GM19328 (cell line): ENCODE results near the gene DPP9.

ENCODE experiments used
- ATAC-seq: cut with Tn5 transposase; IDR thresholded peaks from one replicate; pipeline ENCODE4 v1.9.1; 2021; ENCODE audit warnings: mild to moderate bottlenecking, moderate library complexity; ENCODE audit not compliant: unreplicated experiment

DPP9 gene

DNA sequence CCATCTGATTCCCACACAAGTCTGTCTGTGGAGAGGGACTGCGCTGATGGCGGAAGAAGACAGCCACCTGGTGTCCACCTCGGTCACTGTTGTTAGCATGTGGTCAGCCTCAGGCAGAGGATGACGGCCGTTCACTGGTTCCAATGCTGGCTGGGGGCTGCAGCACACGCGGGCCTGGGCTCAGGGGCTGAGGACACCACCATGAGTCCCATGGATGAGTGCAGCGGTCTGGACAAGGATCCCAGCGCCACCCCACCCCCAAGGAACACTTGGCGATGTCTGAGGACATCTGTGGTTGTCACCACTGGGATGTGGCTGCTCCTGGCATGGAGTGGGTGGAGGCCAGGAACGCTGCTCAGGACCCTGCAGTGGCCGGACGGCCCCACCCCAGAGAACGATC, 10.9 kb downstream of the DPP9 start:
- no peak for ATAC-seq

DNA sequence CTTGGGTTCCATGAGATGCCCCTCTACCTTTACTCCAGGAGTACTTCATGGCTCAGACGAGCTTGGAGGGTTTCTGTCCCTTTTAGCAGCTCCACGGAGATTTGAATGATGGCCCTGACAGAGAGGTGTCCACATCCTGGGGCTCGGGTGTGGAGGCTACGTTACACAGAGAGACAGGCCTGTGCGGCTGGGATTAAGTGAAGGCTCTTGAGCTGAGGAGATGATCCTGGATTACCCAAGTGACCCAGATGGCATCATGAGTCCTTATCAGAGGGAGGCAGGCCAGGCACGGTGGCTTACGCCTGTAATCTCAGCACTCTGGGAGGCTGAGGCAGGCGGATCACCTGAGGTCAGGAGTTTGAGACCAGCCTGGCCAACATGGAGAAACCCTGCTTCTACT, 12.4 kb downstream of the DPP9 start:
- no peak for ATAC-seq

GRCh38 chr19:4710281-4710600, 13.4 kb downstream of the DPP9 start:
- ATAC-seq, result no peak

GRCh38 chr19:4709440-4710280, 14.0 kb downstream of the DPP9 start:
- no peak for ATAC-seq

DNA sequence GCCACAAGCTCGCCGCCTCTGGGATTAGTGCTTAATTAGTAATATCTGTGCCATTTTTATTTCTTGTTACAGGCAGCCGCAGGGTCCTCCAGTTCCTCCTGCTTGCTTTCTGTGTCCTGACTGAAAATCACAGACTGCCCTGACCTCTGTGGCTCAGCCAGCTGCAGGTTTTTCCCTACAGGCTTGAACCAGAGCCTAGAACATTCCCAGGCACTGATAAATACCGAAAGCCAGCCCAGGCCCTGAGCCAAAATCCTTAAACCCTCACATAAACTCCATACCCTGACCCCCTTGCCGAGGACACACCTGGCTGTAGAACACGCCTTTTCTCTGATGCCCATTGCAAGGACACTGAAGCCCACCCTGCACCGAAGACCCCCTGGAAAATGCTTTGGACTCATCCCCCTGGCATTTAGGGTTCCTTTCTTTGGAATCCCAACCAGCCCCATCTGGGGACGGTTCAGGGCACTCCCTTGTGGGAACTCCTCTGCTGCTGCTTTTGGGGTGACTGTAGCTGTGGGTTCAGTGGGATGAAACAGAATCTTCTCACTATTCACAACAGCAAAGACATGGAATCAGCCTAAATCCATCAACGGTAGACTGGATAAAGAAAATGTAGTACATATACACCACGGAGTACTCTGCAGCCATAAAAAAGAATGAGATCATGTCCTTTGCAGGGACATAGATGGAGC, 15.5 kb downstream of the DPP9 start:
- ATAC-seq, result no peak

GRCh38 chr19:4707322-4707721, 16.3 kb downstream of the DPP9 start:
- ATAC-seq, result no peak

GRCh38 chr19:4705413-4706131, 18.1 kb downstream of the DPP9 start:
- no peak for ATAC-seq

GRCh38 chr19:4704317-4704673, 19.3 kb downstream of the DPP9 start:
- ATAC-seq, result no peak

DNA sequence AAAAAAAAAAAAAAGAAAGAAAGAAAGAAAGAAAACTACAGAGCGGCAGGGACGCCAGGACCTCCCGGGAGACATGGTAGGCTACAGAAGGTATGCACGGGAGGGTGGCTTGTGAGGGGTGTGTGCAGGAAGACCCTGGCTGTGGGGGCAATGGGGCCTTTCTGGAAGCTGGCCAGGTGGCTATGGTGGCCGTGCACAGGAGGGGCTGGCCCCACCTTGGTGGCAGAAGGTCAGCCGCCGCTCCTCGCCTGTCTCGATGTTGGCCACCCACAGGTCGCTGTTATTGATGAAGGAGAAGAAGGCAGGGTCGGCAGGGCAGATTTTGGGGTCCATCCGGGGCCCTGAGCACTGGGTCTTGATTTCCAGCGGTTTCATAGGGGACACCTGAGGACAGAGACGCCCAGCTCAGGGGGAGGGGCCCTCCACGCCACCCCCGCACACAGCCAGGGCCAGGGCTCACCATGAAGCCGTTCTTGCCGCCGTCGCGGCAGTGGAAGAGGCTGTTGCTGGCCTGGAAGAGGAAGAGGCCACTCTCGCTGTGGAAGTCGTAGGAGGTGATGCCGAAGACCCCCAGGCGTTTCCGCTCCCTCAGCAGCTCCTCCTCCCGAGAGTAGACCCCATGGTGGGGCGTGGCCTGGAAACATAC, 19.8 kb downstream of the DPP9 start:
- no peak for ATAC-seq

DNA sequence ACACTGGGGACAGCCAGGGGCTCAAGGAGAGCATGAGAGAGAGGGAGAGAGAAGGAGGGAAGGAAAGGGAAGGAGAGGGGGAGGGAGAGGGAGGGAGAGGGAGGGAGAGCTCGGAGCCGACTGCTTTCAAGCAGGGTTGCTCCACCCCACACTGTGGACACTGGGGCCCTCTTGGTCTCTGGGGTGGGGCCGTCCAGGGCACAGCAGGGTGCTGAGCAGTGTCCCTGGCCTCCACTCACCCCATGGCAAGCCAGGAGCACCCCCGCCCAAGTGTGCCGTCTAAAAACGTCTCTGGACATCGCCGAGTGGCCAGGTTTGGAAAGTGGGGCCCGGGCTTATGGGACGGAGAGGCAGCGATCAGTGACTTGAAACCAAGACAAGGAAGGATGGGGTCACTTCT, 20.9 kb downstream of the DPP9 start:
- ATAC-seq, result no peak

DNA sequence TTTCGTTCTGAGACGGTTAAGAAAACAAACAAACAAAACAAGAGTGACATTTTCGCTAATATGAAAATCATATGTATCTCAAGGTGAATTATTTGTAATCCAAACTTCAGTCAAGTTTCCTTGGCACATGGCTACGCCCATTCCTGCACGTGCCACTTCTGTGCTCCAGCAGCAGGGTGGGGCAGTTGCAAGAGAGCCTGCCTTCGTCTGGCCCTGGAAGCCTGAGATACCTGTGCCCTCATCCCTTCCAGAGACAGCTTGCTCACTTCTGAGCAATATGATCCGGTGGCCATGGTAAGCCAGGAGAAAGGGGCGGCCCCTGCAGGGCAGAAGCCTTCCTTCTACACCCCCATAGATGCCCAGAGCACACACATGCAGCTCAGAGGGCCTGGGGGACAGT, 22.1 kb downstream of the DPP9 start:
- ATAC-seq, result no peak

DNA sequence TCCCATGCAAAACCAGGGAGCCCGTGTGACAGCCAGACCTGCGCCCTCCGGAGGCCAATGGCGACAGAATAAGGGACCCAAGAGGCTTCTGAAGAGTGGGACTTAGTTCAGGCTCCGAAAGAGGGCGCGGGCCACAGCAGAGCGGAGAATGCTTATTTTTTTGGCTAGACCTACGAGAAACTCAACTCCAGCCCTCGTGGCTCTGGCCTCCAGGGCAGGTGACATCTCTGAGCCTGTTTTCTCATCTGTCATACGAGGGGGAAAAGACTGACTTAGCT, 23.0 kb downstream of the DPP9 start:
- ATAC-seq, result no peak

DNA sequence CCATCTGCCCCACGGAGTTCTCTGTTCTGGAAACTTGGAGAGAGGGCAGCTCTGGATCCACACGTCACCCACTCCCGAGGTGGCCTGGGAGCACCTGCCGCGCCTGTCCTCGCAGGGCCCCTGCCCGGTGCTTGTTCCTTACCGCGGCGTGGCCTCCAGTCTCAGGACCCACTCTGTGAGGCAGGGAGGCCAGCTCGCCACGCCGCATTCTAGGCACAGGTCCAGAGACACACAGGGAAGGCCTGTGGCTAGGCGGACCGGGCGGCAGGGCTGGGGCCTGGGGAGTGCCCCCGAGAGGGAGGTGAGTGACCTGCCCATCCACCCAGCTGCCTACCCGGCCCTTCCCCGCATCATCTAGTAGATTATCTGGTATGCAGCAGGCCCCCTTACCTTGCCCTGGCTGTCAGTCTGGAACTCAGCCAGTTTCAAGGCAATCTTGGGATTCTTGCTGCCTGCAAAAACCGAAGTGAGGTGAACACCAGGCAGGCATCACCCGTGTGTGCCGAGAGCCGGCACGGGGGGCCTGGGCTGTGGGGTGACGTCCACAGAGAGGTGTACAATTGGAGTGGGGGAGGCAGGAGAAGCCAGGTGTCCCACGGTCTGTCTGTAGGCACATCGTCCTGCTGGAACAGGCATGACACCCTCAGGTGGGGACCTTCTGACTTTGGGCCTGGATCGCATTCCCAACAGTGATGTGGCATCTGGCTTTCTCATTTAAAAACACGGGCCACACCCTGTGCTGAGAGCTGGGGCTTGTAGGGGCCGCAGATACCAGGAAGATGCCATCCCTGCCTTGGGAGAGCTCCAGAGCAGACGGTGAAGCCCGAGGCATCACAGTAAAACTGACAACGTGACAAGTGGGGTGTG, 23.6 kb downstream of the DPP9 start:
- no peak for ATAC-seq

GRCh38 chr19:4697304-4697703, 26.3 kb downstream of the DPP9 start:
- ATAC-seq, result no peak

DNA sequence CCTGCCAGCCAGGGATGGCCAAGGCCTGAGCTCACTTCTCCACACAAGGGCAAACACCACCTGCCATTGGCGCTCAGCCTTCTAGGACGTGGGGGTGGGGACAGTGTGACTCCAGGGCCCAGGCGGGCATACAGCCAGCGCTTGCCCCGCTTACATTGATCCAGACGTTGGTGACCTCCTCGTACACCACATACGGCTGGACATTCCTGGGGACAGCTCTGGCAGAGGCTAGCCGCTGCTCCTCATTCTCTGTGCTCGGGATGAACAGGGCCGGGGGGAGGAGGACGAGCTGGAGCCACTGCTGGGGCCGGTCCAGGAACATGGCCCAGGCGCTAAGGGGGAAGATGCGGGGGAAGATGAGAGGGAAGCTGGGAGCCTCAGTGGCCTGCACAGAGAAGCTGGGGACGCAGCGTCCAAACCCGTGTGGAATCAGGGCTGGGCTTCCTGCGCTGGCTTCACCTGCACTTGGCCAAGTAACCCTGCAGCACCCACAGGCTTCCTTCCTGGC, 28.4 kb downstream of the DPP9 start:
- ATAC-seq, result no peak

DNA sequence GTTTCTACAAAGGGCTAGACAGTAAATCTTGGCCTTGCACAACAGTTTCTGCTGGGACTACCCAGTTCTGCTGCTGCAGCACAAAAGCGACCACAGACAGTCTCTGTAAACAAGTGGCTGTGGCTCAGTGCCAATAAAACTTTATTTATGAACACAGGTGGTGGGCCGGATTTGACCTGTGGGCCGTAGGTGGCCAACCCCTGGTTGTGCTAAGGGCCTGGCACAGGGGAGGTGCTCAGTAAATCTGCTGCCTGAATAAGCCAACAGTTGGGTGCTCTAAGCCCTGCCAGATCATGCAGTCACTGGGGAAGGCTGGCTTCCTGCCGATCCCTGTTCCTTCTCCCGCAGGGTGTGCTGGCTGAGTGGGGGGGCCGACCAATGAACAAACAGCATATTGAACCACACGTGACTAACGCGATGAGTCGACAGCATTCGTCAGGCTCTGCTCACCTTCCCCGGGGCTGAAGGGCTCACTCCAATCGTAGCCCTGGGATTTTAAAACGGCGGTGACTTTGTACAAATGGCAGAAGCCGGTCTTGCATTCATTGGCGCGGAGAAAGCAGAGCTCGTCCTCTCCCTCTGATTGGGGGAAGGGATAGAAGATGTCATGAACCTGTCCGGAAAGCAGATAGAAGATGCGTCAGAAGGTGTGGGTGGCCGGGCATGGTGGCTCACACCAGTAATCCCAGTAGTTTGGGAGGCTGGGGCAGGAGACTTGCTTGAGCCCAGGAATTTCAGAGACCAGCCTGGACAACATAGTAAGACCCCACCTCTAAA, 29.2 kb downstream of the DPP9 start:
- ATAC-seq, result no peak

DNA sequence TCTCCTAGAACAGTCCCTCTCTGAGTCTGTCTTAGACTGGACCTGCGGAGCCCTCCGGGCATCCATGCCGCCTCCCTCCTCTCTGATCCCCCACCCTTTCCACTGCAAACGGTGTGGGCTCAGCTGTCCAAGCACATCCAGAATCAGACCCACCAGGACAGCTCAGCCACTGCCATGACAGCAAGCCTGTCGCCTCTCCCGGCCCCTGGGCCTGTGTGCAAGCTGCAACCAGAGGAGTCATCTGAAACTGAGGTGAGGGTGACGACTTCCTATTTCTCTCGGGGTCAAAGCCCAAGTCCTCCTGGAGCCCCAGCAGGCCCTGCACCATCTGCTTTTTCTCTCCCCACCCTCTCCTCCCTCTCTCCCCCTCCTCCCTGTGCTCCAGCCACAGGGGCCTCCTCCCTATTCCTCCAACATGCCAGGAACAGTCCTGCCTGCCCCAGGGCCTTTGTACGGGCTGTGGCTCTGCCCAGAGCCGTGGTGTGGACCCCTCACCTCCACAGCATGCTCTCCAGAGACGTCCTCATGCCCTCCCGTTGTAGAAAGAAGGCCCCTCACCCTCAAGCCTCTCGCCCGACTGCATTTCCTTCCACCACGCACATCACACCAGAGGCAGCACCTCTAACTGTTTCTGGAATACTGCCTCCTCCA, 30.0 kb downstream of the DPP9 start:
- ATAC-seq, result no peak

DNA sequence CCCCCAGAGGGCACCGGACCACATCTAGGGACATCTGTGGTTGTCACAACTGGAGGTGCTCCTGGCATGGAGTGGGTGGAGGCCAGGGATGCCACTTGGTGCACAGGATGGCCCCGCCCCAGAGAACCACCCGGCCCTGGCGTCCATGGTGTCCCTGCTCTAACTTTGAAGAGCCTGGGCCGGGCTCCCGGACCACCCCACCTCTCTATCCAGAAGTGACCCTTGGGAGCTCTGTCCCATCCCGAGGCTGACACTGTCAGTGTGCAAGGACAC, 30.6 kb downstream of the DPP9 start:
- ATAC-seq, result no peak

GRCh38 chr19:4692251-4693077, 31.2 kb downstream of the DPP9 start:
- ATAC-seq, result no peak
